ENCODE results near the gene GALNT2.

DNA sequence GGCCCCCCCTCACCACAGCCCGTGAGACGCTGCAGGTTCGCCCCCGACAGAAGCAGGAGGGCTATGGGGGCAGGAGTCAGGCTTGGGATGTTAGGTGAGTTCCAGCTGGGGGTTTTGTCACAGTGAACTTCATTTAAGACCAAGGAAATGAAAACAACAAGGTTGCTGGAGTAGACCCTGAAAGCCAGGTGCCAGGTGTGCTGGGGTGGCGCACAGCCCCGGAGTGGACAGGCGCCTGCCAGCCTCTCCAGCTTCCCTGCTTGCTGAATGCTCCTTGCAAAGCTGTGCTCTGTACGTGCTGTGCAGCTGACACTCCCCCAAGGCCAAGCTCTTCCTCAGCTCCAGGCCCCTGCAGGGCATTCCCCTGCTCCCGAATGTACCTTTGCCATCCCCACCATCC, 256.6 kb downstream of the GALNT2 start:
- TF ChIP-seq, protein P1, sequence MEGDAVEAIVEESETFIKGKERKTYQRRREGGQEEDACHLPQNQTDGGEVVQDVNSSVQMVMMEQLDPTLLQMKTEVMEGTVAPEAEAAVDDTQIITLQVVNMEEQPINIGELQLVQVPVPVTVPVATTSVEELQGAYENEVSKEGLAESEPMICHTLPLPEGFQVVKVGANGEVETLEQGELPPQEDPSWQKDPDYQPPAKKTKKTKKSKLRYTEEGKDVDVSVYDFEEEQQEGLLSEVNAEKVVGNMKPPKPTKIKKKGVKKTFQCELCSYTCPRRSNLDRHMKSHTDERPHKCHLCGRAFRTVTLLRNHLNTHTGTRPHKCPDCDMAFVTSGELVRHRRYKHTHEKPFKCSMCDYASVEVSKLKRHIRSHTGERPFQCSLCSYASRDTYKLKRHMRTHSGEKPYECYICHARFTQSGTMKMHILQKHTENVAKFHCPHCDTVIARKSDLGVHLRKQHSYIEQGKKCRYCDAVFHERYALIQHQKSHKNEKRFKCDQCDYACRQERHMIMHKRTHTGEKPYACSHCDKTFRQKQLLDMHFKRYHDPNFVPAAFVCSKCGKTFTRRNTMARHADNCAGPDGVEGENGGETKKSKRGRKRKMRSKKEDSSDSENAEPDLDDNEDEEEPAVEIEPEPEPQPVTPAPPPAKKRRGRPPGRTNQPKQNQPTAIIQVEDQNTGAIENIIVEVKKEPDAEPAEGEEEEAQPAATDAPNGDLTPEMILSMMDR (IDR thresholded peaks at IDR 0.05): no peak
- TF ChIP-seq POLR2A (IDR thresholded peaks at IDR 0.05): no peak

All from adrenal gland (tissue), 5 donors.